IMR-90 (cell line): ENCODE results near the gene LILRB2. TPM values are rescaled to one million over a fixed set of nuclear protein-coding genes. Genes with fewer than 3 reads are reported as not detected.

Experiments
- ATAC-seq: fragments of 200-7000 bp; cut with Tn5 transposase; 2 replicates; pipeline ENCODE4 v1.9.1; 2020; ENCODE audit warnings: low read depth, mild to moderate bottlenecking, moderate library complexity
- BruUV-seq: library from RNA; stranded (reverse); fragments of 400-500 nt; replicated peaks from 2 replicates; lab custom pipeline; 2021; lab: Mats Ljungman, UMichigan
- CTCF ChIA-PET: fragments of 300-600 bp; formaldehyde crosslinking; extraction: SDS; loops from one replicate; lab custom pipeline; 2021; ENCODE audit warnings: antibody characterized with exemption; lab: Yijun Ruan, JAX
- POLR2A ChIA-PET: fragments of 300-600 bp; sonication (Branson Sonifier 250); formaldehyde crosslinking; loops from one replicate; lab custom pipeline; 2022; ENCODE audit warnings: antibody characterized with exemption; ENCODE audit not compliant: unreplicated experiment; lab: Charles Lee
- DNase-seq: peaks from one replicate; pipeline ENCODE4 v3.0.0; 2013
- H2AFZ ChIP-seq: replicated peaks from 2 replicates; pipeline ENCODE3; 2013; ENCODE audit warnings: low read length, mild to moderate bottlenecking; ENCODE audit not compliant: poor library complexity
- H2AK5ac ChIP-seq: 2 replicates; pipeline ENCODE4 v1.6.1; 2013; ENCODE audit warnings: low read depth, low read length, inconsistent platforms
- H2AK9ac ChIP-seq: replicated peaks from 2 replicates; pipeline ENCODE3; 2013; ENCODE audit warnings: mild to moderate bottlenecking, low read depth, low read length, moderate library complexity; ENCODE audit not compliant: poor library complexity
- H2BK120ac ChIP-seq: 2 replicates; pipeline ENCODE4 v1.6.1; 2013; ENCODE audit warnings: low read depth, low read length, inconsistent platforms
- H2BK15ac ChIP-seq: 3 replicates; pipeline ENCODE4 v1.6.1; 2013; ENCODE audit warnings: low read depth, low read length, inconsistent platforms
- H2BK20ac ChIP-seq: 2 replicates; pipeline ENCODE4 v1.6.1; 2013; ENCODE audit warnings: low read depth, mild to moderate bottlenecking, inconsistent platforms, low read length, moderate library complexity
- H2BK5ac ChIP-seq: 2 replicates; pipeline ENCODE4 v1.6.1; 2013; ENCODE audit warnings: mild to moderate bottlenecking, low read depth, low read length, inconsistent platforms; ENCODE audit not compliant: poor library complexity, severe bottlenecking
- H3K14ac ChIP-seq: replicated peaks from 2 replicates; pipeline ENCODE4 v1.6.1; 2013; ENCODE audit warnings: low read depth, low read length, inconsistent platforms
- H3K18ac ChIP-seq: 2 replicates; pipeline ENCODE4 v1.6.1; 2013; ENCODE audit warnings: low read depth, low read length, control low read depth
- H3K23ac ChIP-seq: 2 replicates; pipeline ENCODE4 v1.6.1; 2013; ENCODE audit warnings: low read depth, low read length, inconsistent platforms
- H3K27ac ChIP-seq: 2 replicates; pipeline ENCODE4 v1.5.1; 2013; ENCODE audit warnings: mild to moderate bottlenecking, control low read depth, low read length; ENCODE audit not compliant: insufficient read depth
- H3K27me3 ChIP-seq: 2 replicates; pipeline ENCODE4 v1.6.1; 2013; ENCODE audit warnings: low read length; ENCODE audit not compliant: control insufficient read depth, insufficient read depth
- H3K36me3 ChIP-seq: 2 replicates; pipeline ENCODE4 v1.6.1; 2013; ENCODE audit warnings: low read length, mixed read lengths; ENCODE audit not compliant: control insufficient read depth, insufficient read depth
- H3K4ac ChIP-seq: 2 replicates; pipeline ENCODE4 v1.6.1; 2013; ENCODE audit warnings: low read depth, low read length, inconsistent platforms
- H3K4me1 ChIP-seq: 2 replicates; pipeline ENCODE4 v1.6.1; 2013; ENCODE audit warnings: low read length, mixed read lengths; ENCODE audit not compliant: control insufficient read depth, insufficient read depth
- H3K4me2 ChIP-seq: 2 replicates; pipeline ENCODE4 v1.6.1; 2013; ENCODE audit warnings: low read depth, mild to moderate bottlenecking, control low read depth, low read length, moderate library complexity
- H3K4me3 ChIP-seq: 2 replicates; pipeline ENCODE4 v1.5.1; 2013; ENCODE audit warnings: low read depth, mild to moderate bottlenecking, control low read depth, low read length, moderate library complexity; ENCODE audit not compliant: insufficient read depth
- H3K56ac ChIP-seq: 2 replicates; pipeline ENCODE4 v1.6.1; 2013; ENCODE audit warnings: low read length, inconsistent platforms; ENCODE audit not compliant: insufficient read depth; ENCODE audit errors: extremely low read depth
- H3K79me1 ChIP-seq, 2 experiments: 2 replicates each; pipeline ENCODE4 v1.6.1; 2013; ENCODE audit warnings: low read length in 2 of 2, inconsistent platforms in 1 of 2, low read depth in 1 of 2
- H3K9ac ChIP-seq: 2 replicates; pipeline ENCODE4 v1.6.1; 2013; ENCODE audit warnings: low read depth, low read length, control low read depth
- H3K9me1 ChIP-seq: 2 replicates; pipeline ENCODE4 v1.6.1; 2013; ENCODE audit warnings: low read length, inconsistent platforms; ENCODE audit not compliant: insufficient read depth
- H3K9me3 ChIP-seq: 2 replicates; pipeline ENCODE4 v1.6.1; 2013; ENCODE audit warnings: low read length; ENCODE audit not compliant: control insufficient read depth, insufficient read depth
- H4K20me1 ChIP-seq: 2 replicates; pipeline ENCODE4 v1.6.1; 2013; ENCODE audit warnings: low read length, inconsistent platforms; ENCODE audit not compliant: insufficient read depth
- H4K5ac ChIP-seq: 2 replicates; pipeline ENCODE4 v1.6.1; 2013; ENCODE audit warnings: mild to moderate bottlenecking, low read depth, low read length, control low read depth
- H4K8ac ChIP-seq, 2 experiments: 2 replicates each; pipeline ENCODE4 v1.6.1; 2013; ENCODE audit warnings: low read depth in 2 of 2, low read length in 2 of 2, control low read depth in 1 of 2, inconsistent platforms in 1 of 2
- H4K91ac ChIP-seq: 2 replicates; pipeline ENCODE4 v1.6.1; 2013; ENCODE audit warnings: low read depth, low read length, inconsistent platforms; ENCODE audit not compliant: insufficient read depth
- CTCF ChIP-seq: conservative IDR thresholded peaks from 2 replicates; pipeline ENCODE4 v1.5.1; 2012; ENCODE audit warnings: mild to moderate bottlenecking, low read depth, low read length, improper control_type of control experiment
- RAD21 ChIP-seq: IDR thresholded peaks from 2 replicates; pipeline ENCODE4 v1.6.1; 2012; ENCODE audit warnings: low read length, improper control_type of control experiment
- RCOR1 ChIP-seq: IDR thresholded peaks from 2 replicates; pipeline ENCODE4 v1.6.1; 2012; ENCODE audit warnings: mild to moderate bottlenecking, low read length, improper control_type of control experiment; ENCODE audit not compliant: insufficient replicate concordance
- SMC3 ChIP-seq: fragments of 150-350 bp; IDR thresholded peaks from 2 replicates; pipeline ENCODE4 v1.6.1; 2016; ENCODE audit warnings: low read depth, mild to moderate bottlenecking, antibody characterized with exemption, low read length, moderate library complexity
- WGBS, 2 experiments: methylation state at CpG; one replicate each; pipeline versions ENCODE4 v1.1.5 to v1.1.7; 2013; ENCODE audit warnings: missing lambda C conversion rate in 2 of 2; ENCODE audit not compliant: insufficient read length in 1 of 2; ENCODE audit errors: extremely low coverage in 2 of 2; 5-methylcytosine and 5-hydroxymethylcytosine counted together
- dilution Hi-C: fragments of 300-500 bp; cut with HindIII; formaldehyde crosslinking; loops from one replicate; pipeline ENCODE4 v1.14.3; 2018; ENCODE audit warnings: low sequenced_read_pairs; ENCODE audit not compliant: unreplicated experiment
- in situ Hi-C: fragments of 300-500 bp; cut with MboI; formaldehyde crosslinking; loops from 3 replicates; pipeline ENCODE4 v1.14.3; 2019; ENCODE audit warnings: low sequenced_read_pairs, inconsistent platforms, mixed read lengths
- intact Hi-C: fragments of 100-400 bp; cut with micrococcal nuclease; formaldehyde crosslinking; loops from 2 replicates; pipeline ENCODE4 v1.10.0; 2022
- polyA plus RNA-seq, 3 experiments: library from polyadenylated mRNA; depleted of rRNA; stranded (reverse); fragments of >200 nt; gene quantifications; 2 replicates each; pipeline ENCODE4 v1.2.3, GENCODE V29; 2012; ENCODE audit warnings: low replicate concordance in 1 of 3
- total RNA-seq: library from RNA; depleted of rRNA; stranded (reverse); fragments of >200 nt; gene quantifications from 2 replicates; pipeline ENCODE4 v1.2.3, GENCODE V29; 2012

LILRB2 gene
- total and polyA plus RNA-seq, 2 of the 4 experiments (the other 2 are of a cell fraction): not detected

GRCh38 chr19:54266133-54266532 lies 14.8 kb downstream of the LILRB2 start:
- BruUV-seq: no TSS peak
- ChIA-PET CTCF (interaction anchor here (0.6 to 0.9 kb wide), 2 partner anchors 76 to 1565 kb away, joined by 3 read pairs; partner anchors contain the start of gene MBOAT7), POLR2A (no interaction called here)
- no peak overlapping the region for H2BK5ac ChIP-seq
- H3K79me1 ChIP-seq: no peaks in the 10 kb centered on the region
- ATAC-seq: peak; percentile 80
- no peak overlapping the region for H4K5ac ChIP-seq
- TF ChIP-seq CTCF: peak; percentile 50
- no peak for TF ChIP-seq RCOR1
- TF ChIP-seq RAD21: peak; percentile 27; the same call in 1 of the 2 replicates
- TF ChIP-seq SMC3: peak; percentile 22; the same call in 1 of the 2 replicates
- H3K4ac ChIP-seq: no peak overlapping the region
- no peak overlapping the region for H2AK5ac ChIP-seq
- H4K91ac ChIP-seq: no peak overlapping the region
- no peaks in the 10 kb centered on the region for H3K36me3 ChIP-seq
- H3K23ac ChIP-seq: no peak overlapping the region
- no peaks in the 10 kb centered on the region for H3K9me3 ChIP-seq
- no peaks in the 10 kb centered on the region for H4K20me1 ChIP-seq
- no peak overlapping the region for H3K56ac ChIP-seq
- H2AFZ ChIP-seq: no peak overlapping the region
- DNase-seq: peak; percentile 59
- no peak overlapping the region for H3K27ac ChIP-seq
- H3K14ac ChIP-seq: no peak overlapping the region
- WGBS, 2 experiments: no CpG with 5 or more reads among the region's 6 CpGs
- no peaks in the 10 kb centered on the region for H3K9me1 ChIP-seq
- H2BK120ac ChIP-seq: no peak overlapping the region
- H3K9ac ChIP-seq: no peak overlapping the region
- H3K27me3 ChIP-seq: no peaks in the 10 kb centered on the region
- intact Hi-C loops (no loop called here), in situ Hi-C loops (no loop called here), dilution Hi-C loops (no loop called here)
- H2BK15ac ChIP-seq: no peak overlapping the region
- no peak overlapping the region for H4K8ac ChIP-seq
- H3K4me3 ChIP-seq: no peak overlapping the region
- no peak overlapping the region for H3K4me2 ChIP-seq
- H3K18ac ChIP-seq: no peak overlapping the region
- H2BK20ac ChIP-seq: no peak overlapping the region
- H3K4me1 ChIP-seq: no peaks in the 10 kb centered on the region
- no peak overlapping the region for H2AK9ac ChIP-seq
